GM12864 (cell line): ENCODE results near the gene JCHAIN.

ENCODE experiments used
- DNase-seq: peaks from one replicate; pipeline ENCODE4 v3.0.0-alpha.2; 2011; ENCODE audit warnings: low read depth
- H3K4me3 ChIP-seq: 2 replicates; pipeline ENCODE4 v1.5.1; 2011; ENCODE audit warnings: mild to moderate bottlenecking, low read depth, low read length, control low read depth
- CTCF ChIP-seq: IDR thresholded peaks from 2 replicates; pipeline ENCODE4 v1.5.1; 2011; ENCODE audit warnings: low read depth, mild to moderate bottlenecking, moderate library complexity, low read length, control low read depth, inconsistent platforms; ENCODE audit errors: missing control alignments

Gene JCHAIN

GRCh38 chr4:70627620-70628019 is 38.7 kb downstream of the JCHAIN start:
- TF ChIP-seq CTCF = no peak
- no peak for DNase-seq
- no peak overlapping the region for H3K4me3 ChIP-seq

- TF ChIP-seq CTCF = no peak
- DNase-seq = no peak
- H3K4me3 ChIP-seq = no peak overlapping the region
Measured at GRCh38 chr4:70624226-70624793, 42.0 kb downstream of the JCHAIN start.

- no peak for TF ChIP-seq CTCF
- DNase-seq = no peak
- H3K4me3 ChIP-seq = no peak overlapping the region
Measured at GRCh38 chr4:70623323-70623722, 43.0 kb downstream of the JCHAIN start.

GRCh38 chr4:70619778-70620177 is 46.5 kb downstream of the JCHAIN start:
- no peak for DNase-seq

GRCh38 chr4:70619288-70619687 is 47.0 kb downstream of the JCHAIN start:
- H3K4me3 ChIP-seq = no peak overlapping the region
- TF ChIP-seq CTCF = no peak
- no peak for DNase-seq

More at GRCh38 chr4:70619778-70620177, 46.5 kb downstream of the JCHAIN start:
- no peak overlapping the region for H3K4me3 ChIP-seq
- no peak for TF ChIP-seq CTCF

GRCh38 chr4:70614184-70614555 is 52.1 kb downstream of the JCHAIN start:
- no peak for TF ChIP-seq CTCF
- H3K4me3 ChIP-seq = no peak overlapping the region
- no peak for DNase-seq
